ENCODE results near the gene PGM2.
A peak's percentile ranks its signal among the peaks of the same experiment; 100 is the strongest.
"Not testable (repeated sequence)": the region's sequence is repeated elsewhere in the genome, so short reads cannot be mapped to it uniquely, and the experiment has no call there.

Gene PGM2

GRCh38 chr4:37818752-37819151 is 7.7 kb upstream of the PGM2 start:
- DNase-seq (ENCODE audit: low spot score), result no peak

GRCh38 chr4:37820458-37820857 is 6.0 kb upstream of the PGM2 start:
- DNase-seq (ENCODE audit: low spot score), result not testable (repeated sequence)

DNA sequence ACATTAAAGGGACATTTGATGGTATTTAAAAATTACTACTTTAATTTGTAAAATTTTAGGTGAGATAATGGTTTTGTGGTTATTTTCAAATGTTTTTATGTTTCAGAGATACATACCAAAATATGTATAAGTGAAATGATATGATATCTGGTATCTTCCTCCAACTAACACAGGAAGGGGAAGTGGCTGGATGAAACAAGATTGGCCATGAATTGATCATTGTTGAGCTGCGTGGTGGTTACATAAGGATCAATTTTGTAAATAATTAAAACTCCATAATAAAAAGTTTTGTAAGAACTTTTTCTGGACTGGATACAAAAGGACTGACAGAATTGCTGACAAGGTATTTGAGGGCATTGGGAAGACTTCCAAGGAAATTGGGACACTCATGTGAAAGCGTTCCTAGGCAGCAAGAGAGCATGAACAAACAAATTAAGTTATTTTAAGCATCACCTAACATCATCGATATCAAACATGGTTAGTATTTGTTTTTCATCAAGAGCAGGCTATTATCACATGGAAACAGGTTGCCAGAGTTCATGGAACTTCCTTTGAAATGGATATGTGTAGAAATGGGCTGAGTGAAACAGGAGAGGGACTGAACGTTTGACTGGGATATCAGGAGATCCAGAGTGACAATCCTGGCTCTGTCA is 4.4 kb upstream of the PGM2 start:
- DNase-seq (ENCODE audit: low spot score), result no peak

DNA sequence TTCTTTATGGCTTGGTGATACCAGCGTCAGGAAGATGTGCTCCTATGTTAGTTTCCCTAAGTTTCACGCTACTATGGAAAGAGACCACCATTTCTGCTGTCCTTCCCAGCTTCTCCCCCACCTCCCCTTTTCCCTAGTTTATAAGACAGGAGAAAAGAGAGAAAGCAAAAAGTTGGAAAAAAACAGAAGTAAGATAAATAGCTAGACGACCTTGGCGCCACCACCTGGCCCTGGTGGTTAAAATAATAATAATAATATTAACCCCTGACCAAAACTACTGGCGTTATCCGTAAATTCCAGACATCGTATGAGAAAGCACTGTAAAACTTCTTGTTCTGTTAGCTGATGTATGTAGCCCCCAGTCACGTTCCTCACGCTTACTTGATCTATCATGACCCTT is 985 bp upstream of the PGM2 start:
- not testable (repeated sequence) for DNase-seq (ENCODE audit: low spot score)

- peak; percentile 45 for DNase-seq (ENCODE audit: low spot score)
Measured at GRCh38 chr4:37825968-37826294, 555 bp upstream of the PGM2 start.

DNA sequence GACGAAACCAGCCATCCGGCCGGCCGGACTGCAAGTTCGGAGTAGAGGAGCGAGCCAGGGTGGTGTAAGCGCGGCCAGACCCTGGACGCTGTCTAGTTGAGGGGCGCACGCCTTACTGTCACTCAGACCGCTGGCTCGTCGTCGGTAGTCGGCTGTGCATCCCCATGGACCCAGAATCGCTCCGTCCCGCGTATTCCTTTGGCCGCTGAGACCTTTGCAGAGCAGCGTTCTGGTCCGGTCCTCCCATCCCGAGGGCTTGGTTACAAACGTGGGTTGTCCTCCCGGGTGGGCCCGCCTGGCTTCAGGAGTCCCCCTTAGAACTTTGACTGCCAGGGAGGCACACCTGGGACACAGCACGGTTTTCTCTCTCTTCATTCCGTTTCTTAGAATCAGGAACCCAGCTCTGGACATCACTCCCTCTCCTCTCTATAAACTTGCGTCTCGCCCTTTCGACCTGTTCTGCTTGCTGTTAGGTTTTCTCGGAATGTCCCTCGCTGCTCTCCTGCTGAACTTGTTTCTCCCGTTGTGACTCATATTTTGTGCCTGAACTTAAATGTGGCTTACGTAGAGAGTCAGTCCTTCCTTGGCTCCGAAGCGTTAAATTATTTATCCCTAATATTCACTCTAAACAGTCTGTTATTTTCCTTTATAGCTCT is 672 bp downstream of the PGM2 start:
- DNase-seq (ENCODE audit: low spot score), result no peak

DNA sequence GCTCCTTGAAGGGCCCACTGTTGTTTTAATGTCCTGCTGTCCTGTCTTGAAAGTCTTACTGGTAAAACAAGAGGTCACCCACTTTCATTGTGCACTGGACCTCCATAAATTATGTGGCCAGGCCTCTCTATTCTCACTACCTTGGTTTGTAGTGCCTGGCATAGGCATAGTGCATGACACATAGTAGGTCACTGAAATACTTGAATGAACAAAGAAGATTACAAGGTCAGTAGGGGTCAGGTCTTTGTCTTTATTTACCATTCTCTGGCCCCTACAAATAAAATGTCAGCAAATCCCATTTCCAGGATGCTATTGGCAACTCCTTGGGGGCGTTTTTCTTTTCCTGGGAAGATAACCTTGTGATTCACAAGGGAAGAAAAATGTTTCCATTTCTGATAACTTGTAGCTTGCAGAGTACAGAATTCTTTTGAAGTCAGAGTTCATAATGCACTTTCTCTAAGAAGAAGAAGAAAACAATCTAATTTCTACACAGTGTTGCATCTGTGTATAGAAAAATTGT is 1.4 kb downstream of the PGM2 start:
- no peak for DNase-seq (ENCODE audit: low spot score)

GRCh38 chr4:37828843-37829242 is 2.4 kb downstream of the PGM2 start:
- DNase-seq (ENCODE audit: low spot score), result no peak

DNA sequence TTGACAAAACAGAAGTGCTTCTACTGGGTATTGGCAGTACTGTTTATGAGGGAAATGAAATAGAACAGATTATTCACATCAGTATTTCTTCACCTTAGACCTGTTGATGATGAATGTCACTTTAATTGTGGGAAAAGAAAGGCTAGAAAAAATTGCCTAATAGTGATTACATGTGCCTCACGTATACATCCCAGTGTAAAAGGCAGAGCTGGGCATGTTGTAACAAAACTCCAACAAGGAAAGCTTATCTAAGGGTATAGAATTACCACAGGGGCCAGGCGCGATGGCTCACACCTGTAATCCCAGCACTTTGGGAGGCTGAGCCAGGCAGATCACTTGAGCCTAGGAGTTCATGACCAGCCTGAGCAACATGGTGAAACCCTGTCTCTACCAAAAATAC is 4.2 kb downstream of the PGM2 start:
- no peak for DNase-seq (ENCODE audit: low spot score)

DNA sequence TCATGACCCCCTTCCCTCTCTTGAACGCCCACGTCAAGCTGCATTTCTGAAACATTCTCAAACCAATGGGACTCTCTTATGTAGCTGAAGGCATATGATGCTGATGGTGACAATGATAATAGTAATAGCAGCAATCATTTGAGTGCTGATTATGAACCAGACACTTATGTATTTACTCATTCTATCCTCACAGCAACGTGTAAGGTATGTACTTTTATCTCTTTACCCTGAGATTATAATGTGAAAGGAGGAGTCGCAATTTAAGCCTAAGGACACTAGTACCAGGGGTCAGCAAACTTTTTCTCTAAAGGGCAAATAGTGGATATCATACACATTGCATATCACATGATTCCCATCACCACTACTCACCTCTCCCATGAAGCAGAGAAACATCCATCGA is 8.5 kb downstream of the PGM2 start:
- DNase-seq (ENCODE audit: low spot score), result no peak

GRCh38 chr4:37835806-37836205 is 9.3 kb downstream of the PGM2 start:
- no peak for DNase-seq (ENCODE audit: low spot score)

DNA sequence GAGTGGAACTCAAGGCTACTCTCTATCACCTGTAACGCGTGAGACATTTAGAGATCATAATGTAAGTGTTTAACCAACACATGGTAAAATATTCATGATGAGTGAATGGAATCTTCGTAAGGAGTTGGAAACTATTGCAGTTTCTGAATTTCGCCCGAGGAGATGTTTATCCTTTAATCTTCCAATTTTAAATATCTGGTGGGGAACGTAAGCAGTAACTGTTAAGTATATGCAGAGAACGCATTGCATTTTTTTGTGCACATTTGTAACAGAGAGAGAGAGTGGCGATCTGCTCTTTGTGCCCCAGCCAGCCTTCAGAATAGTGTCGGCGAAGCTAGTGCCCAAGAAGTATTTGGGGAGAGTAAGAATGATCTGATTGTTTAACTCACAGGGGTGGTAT is 9.8 kb downstream of the PGM2 start:
- DNase-seq (ENCODE audit: low spot score), result no peak

DNA sequence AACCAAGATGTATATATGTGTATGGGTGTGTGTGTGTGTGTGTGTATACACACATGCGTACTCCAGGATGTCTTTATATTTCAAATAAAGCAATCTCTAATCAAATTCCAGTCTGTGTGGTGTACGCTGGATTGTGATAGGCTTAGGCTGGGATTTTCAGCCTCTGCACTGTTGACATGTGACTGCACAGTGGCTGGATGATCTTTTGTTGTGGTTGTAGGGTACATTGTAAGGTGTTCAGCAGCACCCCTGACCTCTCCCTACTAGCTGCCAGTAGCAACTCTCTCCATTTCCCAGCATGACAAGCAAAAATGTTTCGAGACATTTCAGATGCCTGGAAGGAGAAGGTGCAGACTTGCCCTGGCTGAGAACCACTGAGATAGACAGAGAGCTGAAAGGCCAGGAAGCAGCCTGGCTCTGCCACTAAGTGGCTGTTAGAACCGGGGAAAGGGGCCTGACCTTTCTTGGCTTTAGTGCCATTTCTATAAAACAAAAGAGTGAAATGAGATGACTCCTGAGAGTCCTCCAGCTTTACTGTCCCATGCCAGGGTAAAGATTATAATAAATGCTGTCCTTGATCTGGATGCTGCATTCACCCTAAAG is 10.5 kb downstream of the PGM2 start:
- no peak for DNase-seq (ENCODE audit: low spot score)

DNA sequence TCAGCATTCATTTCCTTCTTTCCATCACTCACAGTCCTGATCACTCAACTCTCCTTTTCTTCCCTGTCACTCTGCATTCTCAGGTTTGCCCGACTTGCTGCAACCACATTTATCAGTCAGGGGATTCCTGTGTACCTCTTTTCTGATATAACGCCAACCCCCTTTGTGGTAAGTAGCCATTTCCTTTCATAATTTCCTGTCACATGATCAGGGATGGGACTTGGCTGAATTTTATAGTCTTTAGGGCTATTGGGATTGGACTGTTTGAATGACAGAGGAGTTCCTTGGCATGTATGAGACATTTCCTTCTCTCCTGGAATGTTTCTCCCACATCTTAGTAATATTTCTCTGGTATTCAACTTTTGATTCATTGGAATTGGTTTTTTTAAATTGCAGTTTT is 11.0 kb downstream of the PGM2 start:
- no peak for DNase-seq (ENCODE audit: low spot score)

- no peak for DNase-seq (ENCODE audit: low spot score)
Measured at GRCh38 chr4:37839426-37839825, 12.9 kb downstream of the PGM2 start.

- DNase-seq (ENCODE audit: low spot score), result no peak
Measured at GRCh38 chr4:37844204-37844603, 17.7 kb downstream of the PGM2 start.

GRCh38 chr4:37845201-37845600 is 18.7 kb downstream of the PGM2 start:
- DNase-seq (ENCODE audit: low spot score), result no peak

GRCh38 chr4:37847311-37847884 is 20.9 kb downstream of the PGM2 start:
- no peak for DNase-seq (ENCODE audit: low spot score)

- DNase-seq (ENCODE audit: low spot score), result no peak
Measured at GRCh38 chr4:37852376-37852775, 25.9 kb downstream of the PGM2 start.

- DNase-seq (ENCODE audit: low spot score), result no peak
Measured at GRCh38 chr4:37858112-37858511, 31.6 kb downstream of the PGM2 start.

GRCh38 chr4:37858872-37859271 is 32.4 kb downstream of the PGM2 start:
- DNase-seq (ENCODE audit: low spot score), result no peak

DNA sequence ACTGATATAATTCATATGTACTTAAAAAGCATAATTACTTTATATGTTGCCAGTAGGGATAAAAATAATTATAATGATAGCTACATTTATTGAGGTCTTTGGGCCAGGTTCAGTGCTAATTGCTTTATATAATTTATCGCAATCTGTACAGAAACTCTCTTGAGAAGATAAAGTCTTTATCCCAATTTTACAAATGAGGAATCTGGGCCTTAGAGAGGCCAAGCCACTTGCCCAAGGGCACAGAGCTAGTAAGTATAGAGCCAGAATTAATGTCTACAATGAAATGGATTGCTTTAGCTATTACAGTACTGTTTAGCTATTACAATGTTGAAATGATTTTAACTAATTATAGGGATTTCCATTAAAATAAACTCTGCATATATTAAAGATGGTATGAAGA is 33.8 kb downstream of the PGM2 start:
- DNase-seq (ENCODE audit: low spot score), result no peak

- no peak for DNase-seq (ENCODE audit: low spot score)
Measured at GRCh38 chr4:37862961-37863360, 36.5 kb downstream of the PGM2 start.

Data from globus pallidus (tissue), 1 donor.